Measurements from ENCODE around the gene HSPH1.

The HSPH1 gene

DNA sequence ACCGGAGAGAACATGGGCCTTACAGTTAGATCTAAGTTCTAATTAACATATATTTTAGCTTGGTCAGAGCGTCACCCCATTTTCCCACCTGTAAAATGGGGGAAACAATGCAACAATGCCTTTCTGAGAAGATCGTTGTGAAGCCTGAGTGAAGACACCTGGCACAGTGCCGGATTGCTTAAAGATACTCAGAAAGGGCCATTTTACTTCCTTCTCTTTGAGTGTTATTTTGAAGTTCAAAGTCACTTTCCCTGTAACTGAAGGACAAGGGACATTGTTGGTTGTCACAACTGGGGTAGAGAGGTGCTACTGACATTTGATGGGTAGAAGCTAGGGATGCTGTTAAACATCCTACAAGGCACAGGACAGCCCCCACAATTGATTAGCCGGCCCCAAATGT is 28.1 kb downstream of the HSPH1 start:
- no peaks in the 10 kb centered on the region for H3K9me3 ChIP-seq (ENCODE audit: insufficient read depth, low read depth, low read length)
- no peaks in the 10 kb centered on the region for H4K20me1 ChIP-seq (ENCODE audit: insufficient read depth, low read length, poor library complexity, severe bottlenecking)
- H3K9me2 ChIP-seq (replicated peaks; ENCODE audit: low read depth, low read length) = no peaks in the 10 kb centered on the region
- no peak overlapping the region for H2AFZ ChIP-seq (ENCODE audit: low read length)
- TF ChIP-seq CTCF (conservative IDR thresholded peaks at IDR 0.05; ENCODE audit: low read length) = no peak
- no peak for TF ChIP-seq EZH2phosphoT487 (IDR thresholded peaks at IDR 0.05; ENCODE audit: borderline replicate concordance)
- peaks cover 37% of the 10 kb centered on the region for H3K36me3 ChIP-seq (ENCODE audit: insufficient read depth, low read length)
- no peaks in the 10 kb centered on the region for H3K27me3 ChIP-seq (ENCODE audit: insufficient read depth, low read length, poor library complexity, severe bottlenecking)
- H3K9ac ChIP-seq (ENCODE audit: low read depth, low read length, poor library complexity, severe bottlenecking) = no peak overlapping the region
- H3K79me2 ChIP-seq (ENCODE audit: insufficient read depth, low read length) = no peaks in the 10 kb centered on the region
- peaks cover 16% of the 10 kb centered on the region for H3K4me1 ChIP-seq (ENCODE audit: insufficient read depth, low read length, poor library complexity, severe bottlenecking)
- no peaks in the 10 kb centered on the region for H3F3A ChIP-seq (ENCODE audit: low read depth)
- no peak overlapping the region for H3K4me2 ChIP-seq (ENCODE audit: low read depth, low read length, poor library complexity, severe bottlenecking)
- H3K4me3 ChIP-seq (ENCODE audit: low read length, poor library complexity, severe bottlenecking) = no peak overlapping the region

DNA sequence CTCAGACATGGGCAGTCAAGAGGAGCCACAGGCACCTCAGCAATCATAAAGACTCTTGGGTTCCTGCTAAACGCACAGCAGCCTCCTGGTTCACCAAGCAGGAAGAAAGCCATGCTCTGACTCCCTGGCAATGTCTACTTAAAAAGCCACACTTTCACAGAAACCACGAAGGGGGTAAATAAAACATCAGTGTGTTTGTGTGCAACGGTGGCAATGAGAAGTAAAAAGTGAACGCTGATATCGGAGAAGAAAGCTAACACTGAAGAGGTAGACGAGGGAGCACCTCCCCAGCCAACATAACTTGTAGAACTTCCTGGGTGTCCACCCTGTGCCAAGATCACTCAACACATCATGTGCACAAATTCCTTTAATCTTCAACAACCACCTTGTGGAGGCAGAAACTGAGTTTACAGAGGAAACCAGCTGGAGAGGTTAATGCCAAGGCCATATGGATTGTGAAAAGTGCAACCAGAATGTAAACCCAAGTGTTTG is 30.2 kb downstream of the HSPH1 start:
- Histone ChIP-seq H3K27me3 (ENCODE audit: insufficient read depth, low read length, poor library complexity, severe bottlenecking) (no peaks in the 10 kb centered on the region), H3K4me3 (ENCODE audit: low read length, poor library complexity, severe bottlenecking) (peak overlapping the region; percentile 22), H3K9ac (ENCODE audit: low read depth, low read length, poor library complexity, severe bottlenecking) (no peak overlapping the region), H3K4me1 (ENCODE audit: insufficient read depth, low read length, poor library complexity, severe bottlenecking) (peaks cover 16% of the 10 kb centered on the region), H3F3A (ENCODE audit: low read depth) (no peaks in the 10 kb centered on the region), H3K9me3 (ENCODE audit: insufficient read depth, low read depth, low read length) (no peaks in the 10 kb centered on the region), H4K20me1 (ENCODE audit: insufficient read depth, low read length, poor library complexity, severe bottlenecking) (no peaks in the 10 kb centered on the region), H3K36me3 (ENCODE audit: insufficient read depth, low read length) (peaks cover 17% of the 10 kb centered on the region; the same call in 1 of the 2 replicates), H3K4me2 (ENCODE audit: low read depth, low read length, poor library complexity, severe bottlenecking) (peak overlapping the region; percentile 48), H3K9me2 (replicated peaks; ENCODE audit: low read depth, low read length) (no peaks in the 10 kb centered on the region), H2AFZ (ENCODE audit: low read length) (no peak overlapping the region), H3K79me2 (ENCODE audit: insufficient read depth, low read length) (no peaks in the 10 kb centered on the region)
- TF ChIP-seq CTCF (conservative IDR thresholded peaks at IDR 0.05; ENCODE audit: low read length) (no peak), EZH2phosphoT487 (IDR thresholded peaks at IDR 0.05; ENCODE audit: borderline replicate concordance) (no peak)

- no peak overlapping the region for H3K9ac ChIP-seq (ENCODE audit: low read depth, low read length, poor library complexity, severe bottlenecking)
- H3K36me3 ChIP-seq (ENCODE audit: insufficient read depth, low read length) = 0 out of 2 replicates have a peak, but pooled peaks cover 1% of the 10 kb centered on the region
- H3K79me2 ChIP-seq (ENCODE audit: insufficient read depth, low read length) = no peaks in the 10 kb centered on the region
- no peak for TF ChIP-seq EZH2phosphoT487 (IDR thresholded peaks at IDR 0.05; ENCODE audit: borderline replicate concordance)
- TF ChIP-seq CTCF (conservative IDR thresholded peaks at IDR 0.05; ENCODE audit: low read length) = no peak
- peaks cover 16% of the 10 kb centered on the region for H3K4me1 ChIP-seq (ENCODE audit: insufficient read depth, low read length, poor library complexity, severe bottlenecking)
- no peak overlapping the region for H2AFZ ChIP-seq (ENCODE audit: low read length)
- no peaks in the 10 kb centered on the region for H3K9me2 ChIP-seq (replicated peaks; ENCODE audit: low read depth, low read length)
- H3K4me3 ChIP-seq (ENCODE audit: low read length, poor library complexity, severe bottlenecking) = no peak overlapping the region
- no peak overlapping the region for H3K4me2 ChIP-seq (ENCODE audit: low read depth, low read length, poor library complexity, severe bottlenecking)
- H4K20me1 ChIP-seq (ENCODE audit: insufficient read depth, low read length, poor library complexity, severe bottlenecking) = no peaks in the 10 kb centered on the region
- H3K9me3 ChIP-seq (ENCODE audit: insufficient read depth, low read depth, low read length) = no peaks in the 10 kb centered on the region
- H3K27me3 ChIP-seq (ENCODE audit: insufficient read depth, low read length, poor library complexity, severe bottlenecking) = no peaks in the 10 kb centered on the region
- H3F3A ChIP-seq (ENCODE audit: low read depth) = no peaks in the 10 kb centered on the region
Measured at GRCh38 chr13:31129419-31129818, 32.3 kb downstream of the HSPH1 start.
